ENCODE results near the gene PPP1CC.
A peak's percentile ranks its signal among the peaks of the same experiment; 100 is the strongest.
"Not testable (repeated sequence)": the region's sequence is repeated elsewhere in the genome, so short reads cannot be mapped to it uniquely, and the experiment has no call there.

Gene PPP1CC

GRCh38 chr12:110754101-110754793, 11.6 kb upstream of the PPP1CC start:
- no peak for DNase-seq

GRCh38 chr12:110750784-110751461, 8.2 kb upstream of the PPP1CC start:
- DNase-seq = no peak

- DNase-seq = no peak
Observed at GRCh38 chr12:110746550-110746949, 3.9 kb upstream of the PPP1CC start.

GRCh38 chr12:110745542-110746284, 3.0 kb upstream of the PPP1CC start:
- no peak for DNase-seq

GRCh38 chr12:110744601-110745264, 2.0 kb upstream of the PPP1CC start:
- no peak for DNase-seq

GRCh38 chr12:110744151-110744571, 1.5 kb upstream of the PPP1CC start:
- DNase-seq = no peak

- DNase-seq = no peak
Observed at GRCh38 chr12:110743571-110744093, 941 bp upstream of the PPP1CC start.

- DNase-seq = peak in 1 of 5 experiments; percentile 17
Observed at GRCh38 chr12:110742096-110742717, 484 bp downstream of the PPP1CC start.

GRCh38 chr12:110741341-110742095, 1.2 kb downstream of the PPP1CC start:
- DNase-seq = peak in 1 of 5 experiments; percentile 63

GRCh38 chr12:110739894-110740293, 2.8 kb downstream of the PPP1CC start:
- DNase-seq = peak in 1 of 5 experiments; percentile 73

- peak in 1 of 5 experiments; percentile 38 for DNase-seq
Observed at GRCh38 chr12:110739488-110739887, 3.2 kb downstream of the PPP1CC start.

GRCh38 chr12:110737532-110737931, 5.2 kb downstream of the PPP1CC start:
- DNase-seq = no peak

GRCh38 chr12:110737016-110737415, 5.7 kb downstream of the PPP1CC start:
- not testable (repeated sequence) for DNase-seq

GRCh38 chr12:110733900-110734299, 8.8 kb downstream of the PPP1CC start:
- DNase-seq = no peak

- DNase-seq = no peak
Observed at GRCh38 chr12:110733089-110733715, 9.5 kb downstream of the PPP1CC start.

GRCh38 chr12:110732572-110732971, 10.1 kb downstream of the PPP1CC start:
- DNase-seq = no peak

- DNase-seq = no peak
Observed at GRCh38 chr12:110731479-110731878, 11.2 kb downstream of the PPP1CC start.

GRCh38 chr12:110728628-110729027, 14.1 kb downstream of the PPP1CC start:
- no peak for DNase-seq

- DNase-seq = no peak
Observed at GRCh38 chr12:110726708-110727369, 15.9 kb downstream of the PPP1CC start.

GRCh38 chr12:110726028-110726427, 16.7 kb downstream of the PPP1CC start:
- DNase-seq = no peak
